Endothelial cell of umbilical vein (primary cell): ENCODE results near the gene PHLPP1. TPM values are rescaled to one million over a fixed set of nuclear protein-coding genes. Genes with fewer than 3 reads are reported as not detected.
A peak's percentile ranks its signal among the peaks of the same experiment; 100 is the strongest.

Source experiments
- BruUV-seq: library from RNA; stranded (reverse); fragments of 400-500 nt; replicated peaks from 2 replicates; lab custom pipeline; 2021; lab: Mats Ljungman, UMichigan
- CTCF ChIA-PET: fragments of 300-600, 350-600 bp; sonication (Branson Sonifier 250); formaldehyde crosslinking; loops from one replicate; lab custom pipeline; 2021; ENCODE audit warnings: antibody characterized with exemption, inconsistent platforms; lab: Charles Lee
- POLR2A ChIA-PET: fragments of 300-600, 350-600 bp; sonication (Branson Sonifier 250); formaldehyde crosslinking; loops from one replicate; lab custom pipeline; 2021; ENCODE audit warnings: antibody characterized with exemption, inconsistent platforms; lab: Charles Lee
- DNase-seq: peaks from one replicate; pipeline ENCODE4 v3.0.0-alpha.2; 2011; ENCODE audit warnings: low read depth, low spot score
- FAIRE-seq: peaks from 2 replicates; lab custom pipeline; 2011; peaks lifted over from hg19 to GRCh38; lab: Jason Lieb, UNC
- H2AFZ ChIP-seq: 2 replicates; pipeline ENCODE4 v1.6.0; 2012; ENCODE audit warnings: low read depth, low read length, control low read depth, inconsistent platforms
- H3K27ac ChIP-seq: 2 replicates; pipeline ENCODE4 v1.5.1; 2011; ENCODE audit warnings: low read depth, mild to moderate bottlenecking, control low read depth, low read length, moderate library complexity; ENCODE audit not compliant: insufficient read depth
- H3K27me3 ChIP-seq, 2 experiments: 2 replicates each; pipeline versions ENCODE4 v1.6.0 to v1.6.1; 2011; ENCODE audit warnings: low read length in 2 of 2, mixed read lengths in 1 of 2; ENCODE audit not compliant: control insufficient read depth in 2 of 2, insufficient read depth in 2 of 2
- H3K36me3 ChIP-seq, 2 experiments: 2 replicates in 1 of 2; 3 replicates in 1 of 2; pipeline ENCODE4 v1.5.1; 2011; ENCODE audit warnings: low read length in 2 of 2, mild to moderate bottlenecking in 1 of 2, moderate library complexity in 1 of 2; ENCODE audit not compliant: control insufficient read depth in 2 of 2, insufficient read depth in 2 of 2; ENCODE audit errors: extremely low read depth in 1 of 2
- H3K4me1 ChIP-seq: 3 replicates; pipeline ENCODE4 v1.5.1; 2011; ENCODE audit warnings: mild to moderate bottlenecking, low read length; ENCODE audit not compliant: control insufficient read depth, insufficient read depth; ENCODE audit errors: extremely low read depth
- H3K4me2 ChIP-seq: 2 replicates; pipeline ENCODE4 v1.6.1; 2011; ENCODE audit warnings: low read length, control low read depth, mixed read lengths; ENCODE audit not compliant: insufficient read depth
- H3K4me3 ChIP-seq, 3 experiments: fragments of 200-600 bp in 1 of 3; sonication (generic), shearing (Covaris generic) in 1 of 3; replicated peaks in 1 of 3; 2 replicates each; pipeline ENCODE4 v1.5.1; 2011 to 2016; ENCODE audit warnings: control low read depth in 3 of 3, low read length in 3 of 3, mild to moderate bottlenecking in 2 of 3, inconsistent platforms in 1 of 3, low read depth in 1 of 3, moderate library complexity in 1 of 3; ENCODE audit not compliant: insufficient read depth in 1 of 3
- H3K79me2 ChIP-seq: 2 replicates; pipeline ENCODE4 v1.6.0; 2012; ENCODE audit warnings: low read length, inconsistent platforms; ENCODE audit not compliant: control insufficient read depth, insufficient read depth
- H3K9ac ChIP-seq: replicated peaks from 2 replicates; pipeline ENCODE3; 2011; ENCODE audit warnings: low read length, control low read depth; ENCODE audit not compliant: insufficient read depth; ENCODE audit errors: extremely low read depth
- H3K9me1 ChIP-seq: replicated peaks from 3 replicates; pipeline ENCODE4 v1.6.0; 2011; ENCODE audit warnings: mild to moderate bottlenecking, low read length; ENCODE audit not compliant: control insufficient read depth, insufficient read depth; ENCODE audit errors: extremely low read depth
- H3K9me3 ChIP-seq: replicated peaks from 2 replicates; pipeline ENCODE4 v1.5.1; 2012; ENCODE audit warnings: low read length, inconsistent platforms; ENCODE audit not compliant: control insufficient read depth, insufficient read depth
- H4K20me1 ChIP-seq: replicated peaks from 2 replicates; pipeline ENCODE3; 2011; ENCODE audit warnings: mild to moderate bottlenecking, low read length; ENCODE audit not compliant: control insufficient read depth, insufficient read depth; ENCODE audit errors: extremely low read depth
- EZH2 ChIP-seq: IDR thresholded peaks from 2 replicates; pipeline ENCODE4 v1.6.1; 2012; ENCODE audit warnings: borderline replicate concordance, low read depth, mild to moderate bottlenecking, moderate library complexity, low read length, inconsistent platforms; ENCODE audit not compliant: severe bottlenecking
- FOS ChIP-seq: IDR thresholded peaks from 2 replicates; pipeline ENCODE4 v1.6.1; 2011; ENCODE audit warnings: mild to moderate bottlenecking, low read length, moderate library complexity, borderline replicate concordance; ENCODE audit not compliant: insufficient read depth
- GATA2 ChIP-seq: IDR thresholded peaks from 2 replicates; pipeline ENCODE4 v1.7.0; 2011; ENCODE audit warnings: low read depth, mild to moderate bottlenecking, moderate library complexity, mixed read lengths, low read length; ENCODE audit not compliant: insufficient read length, insufficient read depth
- POLR2AphosphoS5 ChIP-seq: IDR thresholded peaks from 2 replicates; pipeline ENCODE4 v1.6.1; 2012; ENCODE audit warnings: low read depth, mild to moderate bottlenecking, control low read depth, low read length, moderate library complexity; ENCODE audit not compliant: insufficient read depth
- dilution Hi-C: fragments of 300-500 bp; cut with MboI; formaldehyde crosslinking; loops from one replicate; pipeline ENCODE4 v1.15.0; 2019; ENCODE audit warnings: low sequenced_read_pairs; ENCODE audit not compliant: extremely low pct_ligation_motif_present
- intact Hi-C: fragments of 100-400 bp; cut with micrococcal nuclease; formaldehyde crosslinking; loops from one replicate; pipeline ENCODE4 v1.10.0; 2022
- polyA plus RNA-seq, 4 experiments: library from polyadenylated mRNA; depleted of rRNA in 3 of 4; stranded (reverse) in 3 of 4; unstranded in 1 of 4; fragments of >200 nt; gene quantifications; 2 replicates each; pipeline versions ENCODE4 v1.2.1 to v1.2.3, GENCODE V29; 2011 to 2012; ENCODE audit warnings: missing spikeins in 1 of 4
- total RNA-seq: library from RNA; stranded (reverse); gene quantifications from 2 replicates; pipeline ENCODE4 v1.2.3, GENCODE V29; 2021

The PHLPP1 gene
- total and polyA plus RNA-seq, 2 donors (not counting 3 experiments of a cell fraction or from before 2014, with no cell fraction given) = 4.0 to 10.8 TPM

DNA sequence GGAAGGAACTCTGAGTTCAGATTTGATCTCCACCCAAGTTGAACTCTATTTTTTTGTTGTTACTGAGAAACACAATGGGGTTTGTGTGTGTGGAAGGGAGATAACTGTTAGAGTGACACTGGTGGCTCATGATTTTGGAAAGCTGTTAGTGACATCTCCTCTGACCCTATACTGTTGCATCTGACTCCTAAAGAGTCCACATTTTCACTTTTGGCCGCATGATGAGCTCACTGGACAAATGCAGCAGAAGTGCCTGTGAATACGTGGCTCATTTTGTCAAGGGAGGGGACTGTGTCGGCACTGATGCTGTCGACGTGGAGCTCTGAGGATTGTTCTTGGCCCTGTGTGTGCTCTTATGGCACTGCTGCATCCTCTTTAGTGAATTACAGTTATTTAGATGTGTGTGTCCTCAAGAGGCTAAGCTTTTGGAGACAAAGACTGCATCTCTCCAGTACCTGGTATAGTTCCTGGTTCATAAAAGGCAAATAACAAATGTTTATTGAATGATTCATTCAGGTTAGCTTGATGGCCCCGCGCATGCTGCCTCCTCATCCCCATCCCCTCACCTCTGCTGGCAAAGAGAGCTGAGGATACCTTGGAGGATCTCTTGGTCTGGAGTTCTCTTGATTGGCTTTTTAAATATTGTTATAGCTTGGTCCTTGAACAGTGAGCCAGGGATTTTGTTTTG, 135.4 kb downstream of the PHLPP1 start:
- dilution Hi-C loops = no loop called here
- no peaks in the 10 kb centered on the region for H3K79me2 ChIP-seq
- TF ChIP-seq POLR2AphosphoS5 (no peak), EZH2 (no peak)
- H3K27me3 ChIP-seq = no peaks in the 10 kb centered on the region
- H2AFZ ChIP-seq = no peak overlapping the region
- no peaks in the 10 kb centered on the region for H4K20me1 ChIP-seq
- DNase-seq (peak; percentile 59), FAIRE-seq (peak; percentile 38)
- no peaks in the 10 kb centered on the region for H3K9me1 ChIP-seq
- H3K36me3 ChIP-seq = no peaks in the 10 kb centered on the region
- BruUV-seq = no TSS peak
- H3K9ac ChIP-seq = no peak overlapping the region
- no peak overlapping the region for H3K27ac ChIP-seq
- H3K4me2 ChIP-seq = no peak overlapping the region
- CTCF ChIA-PET = interaction anchor here (0.9 to 2.4 kb wide), 6 partner anchors 11 to 132 kb away, joined by 3 to 9 read pairs (median 4); no protein-coding TSS in a partner anchor
- H3K4me3 ChIP-seq = no peak overlapping the region
- H3K9me3 ChIP-seq = no peaks in the 10 kb centered on the region
- H3K4me1 ChIP-seq = no peaks in the 10 kb centered on the region
- intact Hi-C loops = no loop called here
- POLR2A ChIA-PET = no interaction called here

DNA sequence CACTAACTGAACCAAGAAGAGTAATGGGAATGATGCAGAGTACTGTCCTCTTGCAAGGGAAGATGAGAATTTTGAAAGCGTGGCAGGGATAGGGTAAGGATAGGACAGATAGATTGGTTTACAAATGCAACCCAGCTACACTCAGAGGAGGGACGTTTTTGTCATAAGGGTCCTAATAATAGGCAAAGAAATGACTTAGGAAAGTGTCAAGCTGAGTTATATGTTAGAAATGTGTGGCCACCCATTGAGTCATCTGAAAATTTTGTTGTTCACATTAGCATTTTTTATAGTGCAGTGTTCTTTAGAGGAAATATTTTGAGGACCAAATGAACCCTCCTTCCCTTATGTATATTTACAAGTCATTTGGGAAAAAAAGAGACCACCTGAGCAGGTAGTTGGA, 137.5 kb downstream of the PHLPP1 start:
- no peaks in the 10 kb centered on the region for H3K79me2 ChIP-seq
- no peak overlapping the region for H3K27ac ChIP-seq
- H3K4me2 ChIP-seq = no peak overlapping the region
- peak; percentile 6 for TF ChIP-seq FOS
- TF ChIP-seq GATA2 = no peak
- no peaks in the 10 kb centered on the region for H3K36me3 ChIP-seq
- ChIA-PET CTCF (no interaction called here), POLR2A (no interaction called here)
- no peaks in the 10 kb centered on the region for H3K9me1 ChIP-seq
- H4K20me1 ChIP-seq = no peaks in the 10 kb centered on the region
- BruUV-seq = no TSS peak
- DNase-seq (no peak), FAIRE-seq (no peak)
- intact Hi-C loops = no loop called here
- H3K27me3 ChIP-seq = no peaks in the 10 kb centered on the region
- H2AFZ ChIP-seq = no peak overlapping the region
- no peaks in the 10 kb centered on the region for H3K4me1 ChIP-seq
- dilution Hi-C loops = no loop called here
- no peak overlapping the region for H3K9ac ChIP-seq
- no peaks in the 10 kb centered on the region for H3K9me3 ChIP-seq
- no peak overlapping the region for H3K4me3 ChIP-seq
